Mesenchymal stem cell (in vitro differentiated cells and primary cell): ENCODE data around the gene AACS.

Experiments
- DNase-seq: peaks from one replicate; pipeline ENCODE4 v3.0.0-alpha.2; 2013
- H2AFZ ChIP-seq: one replicate; pipeline ENCODE4 v1.6.1; 2013; ENCODE audit warnings: low read depth, mild to moderate bottlenecking, control low read depth, inconsistent platforms, low read length, moderate library complexity
- H2AK5ac ChIP-seq: 2 replicates; pipeline ENCODE4 v1.6.1; 2013; ENCODE audit warnings: low read length, moderate library complexity, mild to moderate bottlenecking, inconsistent platforms; ENCODE audit not compliant: severe bottlenecking
- H2BK120ac ChIP-seq: one replicate; pipeline ENCODE4 v1.6.1; 2013; ENCODE audit warnings: low read depth, mild to moderate bottlenecking, inconsistent platforms, low read length, moderate library complexity
- H2BK12ac ChIP-seq, 2 experiments: one replicate each; pipeline ENCODE4 v1.6.1; 2013; ENCODE audit warnings: inconsistent platforms in 2 of 2, low read length in 2 of 2, mild to moderate bottlenecking in 2 of 2, moderate library complexity in 2 of 2, control low read depth in 1 of 2
- H2BK15ac ChIP-seq: one replicate; pipeline ENCODE4 v1.6.1; 2013; ENCODE audit warnings: mild to moderate bottlenecking, low read depth, inconsistent platforms; ENCODE audit not compliant: poor library complexity, severe bottlenecking
- H2BK5ac ChIP-seq: 2 replicates; pipeline ENCODE4 v1.6.1; 2013; ENCODE audit warnings: low read depth, mild to moderate bottlenecking, low read length, control low read depth, inconsistent platforms; ENCODE audit not compliant: poor library complexity, severe bottlenecking
- H3K14ac ChIP-seq, 2 experiments: one replicate each; pipeline ENCODE4 v1.6.1; 2013; ENCODE audit warnings: inconsistent platforms in 2 of 2, low read length in 2 of 2, control low read depth in 1 of 2, mild to moderate bottlenecking in 1 of 2, moderate library complexity in 1 of 2
- H3K18ac ChIP-seq, 2 experiments: one replicate each; pipeline ENCODE4 v1.6.1; 2013; ENCODE audit warnings: inconsistent platforms in 2 of 2, low read length in 2 of 2, control low read depth in 1 of 2, low read depth in 1 of 2, mild to moderate bottlenecking in 1 of 2
- H3K23ac ChIP-seq, 2 experiments: one replicate each; pipeline ENCODE4 v1.6.1; 2013; ENCODE audit warnings: inconsistent platforms in 2 of 2, low read length in 2 of 2, mild to moderate bottlenecking in 2 of 2, moderate library complexity in 2 of 2, control low read depth in 1 of 2
- H3K27ac ChIP-seq: 2 replicates; pipeline ENCODE4 v1.5.1; 2013; ENCODE audit warnings: mild to moderate bottlenecking, moderate library complexity, low read length, control low read depth, inconsistent platforms; ENCODE audit not compliant: poor library complexity, severe bottlenecking
- H3K27me3 ChIP-seq, 2 experiments: 2 replicates each; pipeline versions ENCODE4 v1.6.1 to v1.7.0; 2013; ENCODE audit warnings: low read length in 2 of 2, mild to moderate bottlenecking in 2 of 2, moderate library complexity in 2 of 2, control low read depth in 1 of 2, inconsistent platforms in 1 of 2; ENCODE audit not compliant: control insufficient read depth in 1 of 2, insufficient read depth in 1 of 2
- H3K36me3 ChIP-seq, 2 experiments: 2 replicates each; pipeline versions ENCODE4 v1.6.1 to v1.7.0; 2013; ENCODE audit warnings: low read length in 2 of 2, control low read depth in 1 of 2, inconsistent platforms in 1 of 2, low read depth in 1 of 2, mild to moderate bottlenecking in 1 of 2; ENCODE audit not compliant: insufficient read depth in 2 of 2, control insufficient read depth in 1 of 2
- H3K4ac ChIP-seq, 2 experiments: one replicate each; pipeline ENCODE4 v1.6.1; 2013; ENCODE audit warnings: inconsistent platforms in 2 of 2, low read length in 2 of 2, mild to moderate bottlenecking in 2 of 2, moderate library complexity in 2 of 2, control low read depth in 1 of 2, low read depth in 1 of 2
- H3K4me1 ChIP-seq: 2 replicates; pipeline ENCODE4 v1.6.1; 2013; ENCODE audit warnings: low read depth, low read length, control low read depth; ENCODE audit not compliant: control insufficient read depth, insufficient read depth
- H3K4me2 ChIP-seq: 2 replicates; pipeline ENCODE4 v1.6.1; 2013; ENCODE audit warnings: low read length, mild to moderate bottlenecking, inconsistent platforms; ENCODE audit not compliant: poor library complexity, severe bottlenecking
- H3K4me3 ChIP-seq, 2 experiments: 2 replicates each; pipeline versions ENCODE4 v1.5.1 to v1.7.0; 2013; ENCODE audit warnings: low read length in 2 of 2, mild to moderate bottlenecking in 2 of 2, control low read depth in 1 of 2, low read depth in 1 of 2; ENCODE audit not compliant: insufficient read depth in 1 of 2
- H3K79me1 ChIP-seq: replicated peaks from 2 replicates; pipeline ENCODE4 v1.6.1; 2013; ENCODE audit warnings: mild to moderate bottlenecking, control low read depth, low read length, inconsistent platforms; ENCODE audit not compliant: poor library complexity, severe bottlenecking
- H3K9ac ChIP-seq: 2 replicates; pipeline ENCODE4 v1.7.0; 2013; ENCODE audit warnings: mild to moderate bottlenecking, low read length, moderate library complexity
- H3K9me3 ChIP-seq: 2 replicates; pipeline ENCODE4 v1.7.0; 2013; ENCODE audit warnings: mild to moderate bottlenecking, low read length; ENCODE audit not compliant: control insufficient read depth
- H4K8ac ChIP-seq: one replicate; pipeline ENCODE4 v1.6.1; 2013; ENCODE audit warnings: inconsistent platforms, mild to moderate bottlenecking, low read length, moderate library complexity
- H4K91ac ChIP-seq: one replicate; pipeline ENCODE4 v1.6.1; 2013; ENCODE audit warnings: mild to moderate bottlenecking, low read length, inconsistent platforms
- WGBS: methylation state at CpG from one replicate; pipeline ENCODE4 v1.1.7; 2013; ENCODE audit warnings: mixed read lengths; 5-methylcytosine and 5-hydroxymethylcytosine counted together

AACS gene

DNA sequence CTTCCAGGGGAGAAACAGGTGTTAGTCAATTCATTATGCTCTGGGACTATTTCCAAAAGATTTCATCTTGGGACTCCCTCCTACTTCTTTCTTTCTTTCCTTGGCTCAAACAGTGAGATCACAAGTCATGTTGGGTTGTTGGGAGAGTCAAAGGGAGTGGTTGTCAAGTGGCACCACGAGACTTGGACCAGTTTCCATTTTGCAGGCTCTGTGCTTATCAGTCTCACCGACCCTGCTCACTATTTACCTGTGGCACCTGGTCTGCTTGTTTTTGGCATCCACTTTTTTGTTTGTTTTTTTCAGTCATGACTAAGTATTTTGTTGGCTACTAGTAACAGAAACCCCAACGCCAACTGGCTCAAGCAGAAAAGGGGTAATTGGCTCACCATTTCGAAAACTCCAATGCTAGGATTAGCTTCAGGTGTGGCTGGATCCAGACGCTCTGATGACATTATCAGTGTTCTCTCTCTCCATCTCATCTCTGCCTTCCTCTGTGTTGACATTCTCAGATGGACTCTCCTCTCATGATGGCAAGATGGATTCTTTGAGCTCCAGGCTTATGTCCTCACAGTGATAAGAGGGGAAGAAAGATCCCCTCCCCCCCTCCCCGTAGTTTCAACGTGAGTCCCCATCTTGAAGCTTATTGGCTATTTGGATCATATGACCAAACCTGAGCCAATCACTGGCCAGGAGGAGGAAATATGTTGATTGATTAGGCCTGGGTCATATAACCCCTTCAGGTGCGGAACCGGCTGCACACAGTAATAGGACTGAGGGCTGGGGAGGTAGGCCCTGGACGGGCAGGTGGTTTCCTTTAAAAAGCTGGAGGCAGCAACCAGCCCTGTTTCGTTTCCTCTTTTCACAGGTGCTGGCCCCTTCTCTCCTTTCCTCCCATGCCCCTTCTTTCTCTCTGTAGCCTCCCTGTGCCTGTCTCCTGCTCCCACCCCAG lies 84.2 kb downstream of the AACS start:
- Histone ChIP-seq H2BK15ac (no peak overlapping the region), H2AFZ (no peak overlapping the region), H2BK12ac (no peak overlapping the region), H3K79me1 (no peaks in the 10 kb centered on the region), H3K27ac (no peak overlapping the region), H4K91ac (no peak overlapping the region), H3K4me3 (no peak overlapping the region), H3K4ac (no peak overlapping the region), H3K9ac (no peak overlapping the region), H3K14ac (no peak overlapping the region), H3K23ac (no peak overlapping the region), H3K4me1 (no peaks in the 10 kb centered on the region), H3K18ac (no peak overlapping the region), H3K27me3 (peaks cover 0 to 13% of the 10 kb centered on the region in 2 experiments), H2BK5ac (no peak overlapping the region), H3K36me3 (no peaks in the 10 kb centered on the region), H2BK120ac (no peak overlapping the region), H2AK5ac (no peak overlapping the region), H3K9me3 (no peaks in the 10 kb centered on the region), H4K8ac (no peak overlapping the region), H3K4me2 (no peak overlapping the region)
- DNase-seq, result no peak
- 77% methylated on average over 6 of the region's 11 CpGs for WGBS

DNA sequence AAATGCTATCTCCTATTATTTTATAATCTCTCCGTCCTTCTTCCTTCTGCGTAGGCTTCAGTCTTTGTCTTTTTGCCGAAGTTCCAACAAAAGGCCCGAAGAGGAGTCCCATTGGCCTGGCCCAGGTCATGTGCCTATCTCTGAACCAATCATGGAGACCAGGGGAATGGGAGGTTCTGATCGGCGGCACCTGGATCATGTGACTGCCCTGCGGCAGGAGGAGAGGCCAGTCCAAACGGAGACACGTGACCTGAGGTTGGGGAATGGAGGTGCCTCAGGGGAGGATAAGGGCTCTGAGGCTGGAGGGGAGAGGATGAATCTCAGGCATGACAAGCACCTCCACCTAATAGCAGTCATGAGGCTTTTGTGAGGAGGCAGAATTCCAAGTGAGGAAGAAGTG lies 86.0 kb downstream of the AACS start:
- Histone ChIP-seq H3K23ac (no peak overlapping the region), H3K18ac (no peak overlapping the region), H4K8ac (no peak overlapping the region), H2AFZ (no peak overlapping the region), H3K4me1 (no peaks in the 10 kb centered on the region), H3K9ac (no peak overlapping the region), H3K4me3 (no peak overlapping the region), H2AK5ac (no peak overlapping the region), H2BK120ac (no peak overlapping the region), H3K9me3 (no peaks in the 10 kb centered on the region), H2BK15ac (no peak overlapping the region), H2BK5ac (no peak overlapping the region), H3K4ac (no peak overlapping the region), H3K27me3 (peaks cover 0 to 27% of the 10 kb centered on the region in 2 experiments), H4K91ac (no peak overlapping the region), H3K27ac (no peak overlapping the region), H3K79me1 (no peaks in the 10 kb centered on the region), H3K4me2 (no peak overlapping the region), H2BK12ac (no peak overlapping the region), H3K36me3 (no peaks in the 10 kb centered on the region), H3K14ac (no peak overlapping the region)
- DNase-seq, result no peak
- 91% methylated on average over 9 of the region's 9 CpGs for WGBS

DNA sequence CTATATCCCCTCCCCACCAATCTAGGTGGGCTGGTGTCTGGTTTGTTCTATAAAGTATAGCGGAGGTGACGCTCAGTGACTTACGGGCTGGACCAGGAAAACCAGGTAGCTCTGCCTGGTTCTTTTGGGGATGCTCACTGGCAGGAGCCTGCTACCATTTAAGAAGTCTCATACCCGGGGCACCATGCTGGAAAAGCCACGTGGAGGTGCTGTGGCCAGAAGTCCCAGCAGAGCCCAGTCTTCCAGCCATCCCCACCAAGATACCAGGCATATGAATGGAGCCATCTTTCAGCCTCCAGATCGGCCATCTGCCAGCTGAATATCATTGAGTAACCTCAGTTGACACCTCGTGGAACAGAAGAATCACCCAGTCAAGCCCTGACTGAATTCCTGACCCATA lies 87.2 kb downstream of the AACS start:
- Histone ChIP-seq H3K27ac (no peak overlapping the region), H2BK120ac (no peak overlapping the region), H2BK15ac (no peak overlapping the region), H3K18ac (no peak overlapping the region), H3K27me3 (peaks cover 0 to 22% of the 10 kb centered on the region in 2 experiments), H3K4me1 (no peaks in the 10 kb centered on the region), H3K79me1 (no peaks in the 10 kb centered on the region), H3K4me2 (no peak overlapping the region), H3K9me3 (peaks cover 6% of the 10 kb centered on the region), H3K14ac (no peak overlapping the region), H2AFZ (no peak overlapping the region), H3K4me3 (no peak overlapping the region), H2AK5ac (no peak overlapping the region), H3K23ac (no peak overlapping the region), H2BK12ac (no peak overlapping the region), H3K9ac (no peak overlapping the region), H4K8ac (no peak overlapping the region), H3K4ac (no peak overlapping the region), H2BK5ac (no peak overlapping the region), H3K36me3 (no peaks in the 10 kb centered on the region), H4K91ac (no peak overlapping the region)
- 80% methylated on average over 7 of the region's 7 CpGs for WGBS
- DNase-seq, result no peak

DNA sequence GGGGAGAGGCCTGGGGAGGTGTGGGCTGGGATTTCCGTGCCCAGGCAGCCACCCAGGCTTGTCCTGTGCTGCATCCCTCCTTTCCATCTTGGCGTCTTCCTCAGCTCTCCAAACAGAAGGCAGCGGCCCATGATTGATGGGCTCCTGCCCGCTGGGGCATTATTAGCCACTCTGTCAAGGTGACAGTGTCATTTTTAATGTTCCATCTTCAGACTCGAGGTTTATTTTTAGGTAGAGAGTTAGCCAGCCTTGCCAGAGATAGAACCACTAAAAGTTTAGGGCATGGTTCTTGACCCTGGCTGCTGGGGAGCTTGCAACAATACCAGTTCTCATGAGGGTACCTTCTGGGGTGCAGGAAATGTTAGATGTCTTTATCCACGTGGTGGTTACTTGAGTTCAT lies 90.1 kb downstream of the AACS start:
- no peak overlapping the region for H3K4ac ChIP-seq
- H2AFZ ChIP-seq, result no peak overlapping the region
- H2BK15ac ChIP-seq, result no peak overlapping the region
- H2AK5ac ChIP-seq, result no peak overlapping the region
- H3K27me3 ChIP-seq, result peaks cover 0 to 22% of the 10 kb centered on the region in 2 experiments
- no peak overlapping the region for H3K4me2 ChIP-seq
- H3K79me1 ChIP-seq, result no peaks in the 10 kb centered on the region
- DNase-seq, result no peak
- no peak overlapping the region for H4K8ac ChIP-seq
- H3K18ac ChIP-seq, result no peak overlapping the region
- H3K9me3 ChIP-seq, result peaks cover 7% of the 10 kb centered on the region
- no peak overlapping the region for H3K23ac ChIP-seq
- H3K9ac ChIP-seq, result no peak overlapping the region
- H2BK5ac ChIP-seq, result no peak overlapping the region
- no peak overlapping the region for H2BK120ac ChIP-seq
- H3K36me3 ChIP-seq, result no peaks in the 10 kb centered on the region
- no peak overlapping the region for H4K91ac ChIP-seq
- 67% methylated on average over 6 of the region's 6 CpGs for WGBS
- no peak overlapping the region for H3K4me3 ChIP-seq
- no peak overlapping the region for H2BK12ac ChIP-seq
- H3K27ac ChIP-seq, result no peak overlapping the region
- no peaks in the 10 kb centered on the region for H3K4me1 ChIP-seq
- H3K14ac ChIP-seq, result no peak overlapping the region
